HG03066 (cell line): ENCODE results near the gene SUPT3H.
"Not testable (repeated sequence)": the region's sequence is repeated elsewhere in the genome, so short reads cannot be mapped to it uniquely, and the experiment has no call there.

Source experiments
- ATAC-seq: cut with Tn5 transposase; IDR thresholded peaks from one replicate; pipeline ENCODE4 v1.9.1; 2021; ENCODE audit warnings: low read depth; ENCODE audit not compliant: unreplicated experiment

SUPT3H gene

DNA sequence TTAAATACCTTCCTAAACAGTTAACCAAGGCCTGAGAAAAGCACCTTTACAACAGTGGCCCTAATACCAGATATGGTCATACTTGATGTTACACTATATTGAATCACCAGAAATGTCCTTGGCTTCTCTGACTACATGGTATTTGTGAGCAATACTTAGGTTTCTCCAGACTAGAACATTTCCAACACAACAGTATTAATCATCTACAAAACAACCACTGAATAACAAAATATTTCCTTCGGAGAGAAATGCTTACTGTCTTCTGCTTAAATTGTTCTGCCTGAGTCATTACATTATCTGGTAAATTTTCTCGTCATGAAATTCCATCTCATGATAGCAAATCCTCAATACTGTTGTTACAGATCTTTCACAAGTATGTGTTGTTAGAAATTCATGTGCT is 302.5 kb downstream of the SUPT3H start:
- no peak for ATAC-seq

DNA sequence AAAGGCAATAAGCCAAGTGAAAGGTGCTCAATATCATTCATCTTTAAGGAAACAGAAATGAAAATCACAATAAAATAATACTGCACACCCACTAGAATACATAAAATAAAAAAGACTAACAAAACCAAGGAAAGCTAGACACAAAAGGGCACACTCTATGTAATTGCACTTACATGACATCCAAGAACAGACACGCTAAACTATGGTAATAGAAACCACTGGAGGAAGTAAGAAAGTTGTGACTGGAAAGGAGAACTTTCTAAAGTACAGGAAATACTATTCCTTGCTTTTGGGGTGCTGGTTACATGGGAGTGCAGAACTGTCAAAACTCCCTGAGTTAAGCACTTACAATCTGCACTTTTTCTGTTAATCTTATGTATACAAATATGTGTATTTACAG is 303.3 kb downstream of the SUPT3H start:
- ATAC-seq, result no peak

DNA sequence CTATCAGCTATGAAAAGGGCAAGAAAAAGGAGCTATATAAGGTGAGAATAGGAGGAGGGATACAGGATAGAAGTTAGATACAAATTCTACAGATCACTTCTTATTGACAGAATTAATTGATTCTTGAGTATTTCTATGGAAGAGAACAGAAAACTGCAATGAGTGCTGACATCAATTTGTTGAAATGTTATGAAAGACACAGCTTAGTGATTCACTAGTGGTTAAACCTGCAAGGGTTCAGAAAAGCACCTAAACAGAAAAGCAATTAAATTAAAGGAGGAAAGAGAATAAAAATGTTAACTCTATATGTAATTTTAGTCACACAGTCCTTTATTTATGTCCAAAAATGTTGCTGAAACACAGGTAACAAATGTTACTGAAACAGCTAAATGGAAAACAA is 304.0 kb downstream of the SUPT3H start:
- ATAC-seq, result no peak

DNA sequence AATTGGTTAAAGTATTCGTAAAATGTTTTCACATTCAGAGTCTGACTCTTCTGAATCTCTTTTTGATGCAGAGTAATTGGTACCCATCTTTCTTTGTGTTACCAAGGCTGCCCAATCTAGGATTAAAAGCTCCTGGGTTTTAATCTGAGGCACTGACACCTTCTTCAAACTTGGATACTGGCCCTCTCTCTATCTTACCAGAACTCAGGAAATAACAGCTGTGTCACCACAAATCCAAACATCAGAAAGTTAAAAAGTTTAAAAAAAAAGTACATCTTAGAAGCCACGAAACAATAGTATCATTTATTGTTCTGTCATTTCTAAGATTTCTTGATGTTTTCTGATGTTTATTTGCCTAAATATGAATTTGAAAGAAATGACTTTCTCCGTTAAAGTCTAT is 305.1 kb downstream of the SUPT3H start:
- ATAC-seq, result no peak

DNA sequence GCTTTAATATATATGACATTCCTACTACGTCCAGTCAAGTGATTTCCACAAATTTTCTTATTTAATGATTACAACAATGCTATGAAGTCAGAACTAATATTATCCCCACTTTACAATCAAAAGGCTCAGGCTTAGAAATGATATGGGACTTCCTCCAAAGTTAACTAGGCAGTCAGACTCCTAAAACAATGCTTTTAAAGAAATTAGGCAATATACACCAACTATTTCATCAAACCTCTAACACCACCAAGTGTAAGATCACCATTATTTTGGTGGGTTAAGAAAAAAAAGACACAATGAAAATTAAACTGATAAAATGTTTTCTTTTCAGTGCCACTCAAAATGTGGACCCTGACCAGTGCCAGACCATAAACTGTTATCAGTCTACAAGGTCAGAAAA is 305.7 kb downstream of the SUPT3H start:
- ATAC-seq, result no peak

DNA sequence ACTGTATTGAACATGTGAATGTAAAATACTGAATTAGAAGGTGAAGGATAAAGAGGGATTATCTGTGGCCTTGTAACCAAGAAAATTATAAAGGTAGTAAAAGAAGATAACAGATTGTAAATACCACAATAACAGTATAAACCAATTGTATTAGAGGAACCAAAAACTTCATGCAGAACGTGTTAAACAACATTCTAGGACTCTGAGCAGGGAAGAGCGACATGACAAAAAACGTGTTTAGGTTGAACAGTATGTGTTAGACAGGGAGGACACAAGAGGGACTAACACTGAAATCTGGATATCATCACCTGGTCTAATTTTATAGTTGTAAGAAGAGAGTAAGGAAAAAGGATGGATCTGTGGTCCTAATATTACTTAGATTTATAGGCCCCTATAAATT is 308.6 kb downstream of the SUPT3H start:
- ATAC-seq, result no peak

DNA sequence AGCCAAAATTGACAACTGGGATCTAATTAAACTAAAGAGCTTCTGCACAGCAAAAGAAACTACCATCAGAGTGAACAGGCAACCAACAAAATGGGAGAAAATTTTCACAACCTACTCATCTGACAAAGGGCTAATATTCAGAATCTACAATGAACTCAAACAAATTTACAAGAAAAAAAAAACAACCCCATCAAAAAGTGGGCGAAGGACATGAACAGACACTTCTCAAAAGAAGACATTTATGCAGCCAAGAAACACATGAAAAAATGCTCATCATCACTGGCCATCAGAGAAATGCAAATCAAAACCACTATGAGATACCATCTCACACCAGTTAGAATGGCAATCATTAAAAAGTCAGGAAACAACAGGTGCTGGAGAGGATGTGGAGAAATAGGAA is 310.3 kb downstream of the SUPT3H start:
- not testable (repeated sequence) for ATAC-seq

DNA sequence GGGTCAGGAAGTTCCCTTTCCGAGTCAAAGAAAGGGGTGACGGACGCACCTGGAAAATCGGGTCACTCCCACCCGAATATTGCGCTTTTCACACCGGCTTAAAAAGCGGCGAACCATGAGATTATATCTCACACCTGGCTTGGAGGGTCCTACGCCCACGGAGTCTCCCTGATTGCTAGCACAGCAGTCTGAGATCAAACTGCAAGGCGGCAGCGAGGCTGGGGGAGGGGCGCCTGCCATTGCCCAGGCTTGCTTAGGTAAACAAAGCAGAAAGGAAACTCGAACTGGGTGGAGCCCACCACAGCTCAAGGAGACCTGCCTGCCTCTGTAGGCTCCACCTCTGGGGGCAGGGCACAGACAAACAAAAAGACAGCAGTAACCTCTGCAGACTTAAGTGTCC is 315.1 kb downstream of the SUPT3H start:
- not testable (repeated sequence) for ATAC-seq

DNA sequence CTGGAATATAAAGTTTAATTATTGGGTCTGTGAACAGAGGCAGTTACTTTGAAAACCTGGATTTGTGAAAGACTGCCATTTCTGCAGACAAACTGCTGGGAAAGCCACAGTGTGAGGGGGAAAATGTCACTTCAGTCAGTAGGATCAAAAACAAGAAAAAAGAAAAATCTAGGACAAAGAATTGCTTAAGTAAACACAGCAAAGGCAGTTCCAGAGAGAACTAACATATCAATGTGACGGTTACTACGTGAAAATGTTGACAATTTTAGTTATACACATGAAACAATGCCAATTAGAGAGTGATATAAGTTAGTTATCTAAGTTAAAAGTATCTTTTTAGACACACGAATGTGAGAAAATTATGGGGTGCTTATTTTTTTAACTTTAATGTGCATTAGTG is 320.0 kb downstream of the SUPT3H start:
- ATAC-seq, result no peak

DNA sequence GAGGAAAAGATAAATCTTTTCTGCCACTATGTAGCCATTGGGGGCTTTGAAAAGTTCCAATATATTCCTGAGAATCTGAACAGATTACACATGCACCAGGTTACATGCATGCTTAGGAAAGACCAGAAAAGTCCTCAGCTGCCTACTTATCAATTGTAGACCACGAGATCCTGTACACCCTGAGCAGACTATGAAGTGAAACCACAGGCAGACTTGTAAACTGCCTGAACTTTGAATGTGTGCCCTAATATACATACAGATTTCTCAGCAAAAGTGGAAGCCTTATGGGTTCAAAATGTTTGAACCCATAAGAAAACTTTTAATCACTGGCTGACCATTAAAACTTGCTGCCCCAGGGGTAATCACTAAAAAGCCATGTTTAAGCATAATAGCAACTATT is 323.1 kb downstream of the SUPT3H start:
- ATAC-seq, result no peak

DNA sequence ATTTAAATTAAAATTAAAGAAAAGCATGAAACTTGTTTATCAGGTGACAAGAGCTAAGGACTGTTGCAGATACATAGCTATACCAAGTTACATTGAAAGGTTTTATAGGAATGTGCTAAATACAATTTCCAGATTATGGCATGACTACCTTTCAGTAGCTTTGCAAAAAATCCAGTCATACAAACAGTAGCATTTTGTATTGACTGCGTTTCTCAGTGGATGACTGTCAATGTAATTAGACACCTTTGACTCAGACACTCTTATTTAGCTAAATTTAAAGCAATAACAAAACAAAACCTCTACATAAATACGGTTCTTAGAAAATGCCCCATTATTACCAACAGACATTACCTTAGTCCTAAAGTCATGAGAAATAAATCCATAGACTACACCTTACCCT is 325.4 kb downstream of the SUPT3H start:
- ATAC-seq, result no peak

DNA sequence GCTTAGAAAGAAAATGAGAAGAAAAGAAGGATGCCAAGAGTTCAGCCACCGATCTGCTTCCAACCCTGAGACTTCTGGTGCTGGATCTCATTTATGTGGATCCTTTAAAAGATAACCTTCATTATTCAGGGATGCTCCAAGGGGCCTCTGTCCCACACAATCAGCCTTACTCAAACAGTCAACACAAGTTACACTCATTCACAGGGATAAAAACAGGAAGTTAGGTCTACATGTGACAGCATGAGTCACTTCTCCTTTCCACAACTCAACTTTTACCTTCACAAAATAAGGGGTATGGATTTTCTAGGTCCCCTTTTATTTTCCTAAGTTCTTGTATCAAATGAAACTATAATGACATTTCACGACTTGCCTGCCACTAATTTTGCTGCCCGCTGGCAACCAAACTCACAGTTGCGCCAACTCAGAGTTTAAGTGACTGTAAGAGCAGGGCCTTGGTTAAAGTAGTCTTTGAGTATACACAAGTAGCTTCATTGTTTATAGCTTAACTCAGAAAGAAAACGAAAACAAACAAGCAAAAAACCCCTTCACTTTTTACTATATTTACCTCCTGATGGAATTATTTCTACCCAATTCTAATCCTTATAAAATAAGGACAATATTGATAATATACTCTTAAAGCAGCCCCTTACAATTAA is 328.4 kb downstream of the SUPT3H start:
- no peak for ATAC-seq

DNA sequence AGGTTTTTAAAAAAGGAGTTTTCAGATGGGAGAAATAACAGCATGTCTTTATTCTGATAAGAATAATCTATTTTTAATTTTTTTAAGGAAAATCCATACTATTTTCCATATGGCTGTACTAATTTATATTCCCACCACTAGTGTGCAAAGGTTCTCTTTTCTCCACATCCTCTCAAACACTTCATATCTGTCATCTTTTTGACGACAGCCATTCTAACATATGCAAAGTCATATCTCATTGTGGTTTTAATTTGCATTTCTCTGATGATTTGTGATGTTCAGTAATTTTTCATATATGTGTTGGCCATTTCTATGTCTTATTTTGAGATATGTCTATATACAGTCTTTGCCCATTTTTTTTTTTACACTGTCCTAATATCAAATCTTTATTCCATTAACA is 330.2 kb downstream of the SUPT3H start:
- no peak for ATAC-seq

DNA sequence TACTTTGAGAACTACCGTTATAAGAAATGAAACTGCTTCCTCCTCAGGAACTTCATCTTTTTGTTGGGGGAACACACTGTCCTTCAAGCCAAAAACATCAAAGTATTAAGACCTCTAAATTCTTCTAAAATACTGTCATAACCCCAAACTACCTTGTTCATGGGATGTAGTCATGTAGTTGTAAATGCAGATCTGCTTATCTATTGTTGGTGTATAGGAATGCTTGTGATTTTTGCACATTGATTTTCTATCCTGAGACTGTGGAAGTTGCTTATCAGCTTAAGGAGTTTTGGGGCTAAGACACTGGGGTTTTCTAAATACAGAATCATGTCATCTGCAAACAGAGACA is 332.5 kb downstream of the SUPT3H start:
- no peak for ATAC-seq

DNA sequence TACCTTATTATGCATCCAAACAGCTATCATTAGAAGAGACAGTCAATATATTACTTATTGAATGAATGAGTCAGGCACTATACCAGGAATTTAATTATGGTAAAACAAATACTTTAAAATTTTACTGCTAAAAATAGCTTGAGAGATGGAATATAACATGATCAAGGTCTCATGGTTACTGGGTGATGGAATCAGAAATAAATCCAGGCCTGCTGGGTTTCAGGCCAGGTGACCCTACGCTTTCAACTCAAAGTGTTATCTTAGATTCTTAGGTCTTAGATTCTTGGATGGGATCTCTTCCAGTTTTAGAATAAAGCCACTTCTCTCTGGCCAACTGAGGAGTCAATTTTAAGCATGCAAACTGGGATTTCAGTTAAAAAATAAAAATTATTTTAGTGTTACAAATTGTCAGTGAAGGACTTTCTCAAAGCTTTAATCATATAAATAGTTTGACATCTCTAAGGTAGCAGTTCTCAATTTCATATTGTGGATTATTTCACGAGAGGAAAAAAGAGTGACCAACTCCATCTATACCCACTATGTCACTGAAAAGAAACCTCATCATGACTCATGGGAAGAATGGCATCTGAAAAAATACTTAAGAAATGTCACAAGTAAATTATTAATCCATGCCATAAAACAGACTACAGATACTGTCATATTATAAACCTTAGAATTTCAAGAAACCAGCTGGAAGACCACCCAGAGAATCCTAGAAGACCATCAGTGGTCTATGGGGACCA is 333.1 kb downstream of the SUPT3H start:
- no peak for ATAC-seq

DNA sequence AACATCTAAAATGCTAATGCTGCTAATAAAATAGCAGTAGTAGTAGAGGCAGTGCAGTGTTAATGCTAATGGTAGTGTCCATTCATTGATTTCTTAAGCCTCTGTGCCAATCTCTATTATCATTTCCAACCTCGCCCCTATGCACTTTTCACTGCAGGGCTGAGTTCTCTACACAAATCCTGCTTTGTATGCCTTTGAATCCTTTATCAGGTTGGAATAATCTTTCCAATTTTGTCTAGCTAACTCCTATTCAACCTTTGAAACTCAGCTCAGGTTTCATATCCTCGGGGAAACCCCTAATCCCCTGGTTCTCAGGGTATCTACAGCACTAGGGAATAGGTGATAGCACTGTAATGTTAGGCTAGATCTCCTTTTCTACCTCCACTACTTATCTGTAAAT is 333.6 kb downstream of the SUPT3H start:
- no peak for ATAC-seq

DNA sequence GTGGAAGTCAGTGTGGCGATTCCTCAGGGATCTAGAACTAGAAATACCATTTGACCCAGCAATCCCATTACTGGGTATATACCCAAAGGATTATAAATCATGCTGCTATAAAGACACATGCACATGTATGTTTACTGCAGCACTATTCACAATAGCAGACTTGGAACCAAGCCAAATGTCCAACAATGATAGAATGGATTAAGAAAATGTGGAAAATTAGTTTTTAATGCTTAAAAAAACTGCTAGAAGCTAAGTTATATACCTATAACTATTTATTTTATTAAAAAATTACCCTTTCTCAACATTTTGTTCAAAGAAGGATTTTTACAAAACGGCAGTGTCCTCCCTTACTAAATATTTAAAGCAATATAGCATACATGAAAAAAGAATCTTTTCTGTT is 335.1 kb downstream of the SUPT3H start:
- not testable (repeated sequence) for ATAC-seq

DNA sequence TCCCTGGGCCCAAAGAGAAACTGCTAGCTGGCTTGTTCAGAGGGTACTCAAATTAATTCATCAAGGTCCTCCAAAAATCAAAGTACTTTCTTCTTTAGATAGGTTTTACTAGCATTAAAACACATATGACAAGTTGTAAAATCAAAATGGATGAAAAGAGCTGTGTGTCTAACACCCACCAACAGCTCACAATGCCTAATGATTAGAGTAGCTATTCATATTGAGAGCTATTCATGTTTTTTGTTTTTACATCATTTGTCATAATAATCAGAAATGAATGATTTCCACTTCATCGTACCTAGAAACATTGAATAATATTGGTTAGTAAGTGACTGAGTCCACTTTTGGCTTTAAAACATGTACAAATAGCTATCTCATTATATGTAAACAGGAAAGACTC is 339.5 kb downstream of the SUPT3H start:
- ATAC-seq, result no peak

DNA sequence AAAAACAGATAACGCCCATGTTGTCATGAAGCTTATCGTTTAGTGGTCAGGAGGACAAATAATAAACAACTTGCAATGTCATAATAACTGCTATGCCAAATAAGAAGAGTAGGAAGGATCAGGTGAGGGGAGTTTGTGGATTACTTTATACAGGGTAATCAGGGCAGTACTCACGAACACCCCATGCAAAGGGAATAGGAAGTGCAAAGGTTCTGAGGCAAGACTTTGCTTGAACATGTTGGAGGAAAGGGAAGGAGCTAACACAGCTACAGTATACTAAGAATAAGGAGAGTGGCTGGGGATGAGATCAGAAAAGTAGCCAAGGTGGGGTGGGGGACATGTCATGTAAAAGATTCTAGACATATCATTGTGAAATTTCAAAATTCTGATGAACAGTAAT is 341.6 kb downstream of the SUPT3H start:
- ATAC-seq, result no peak

DNA sequence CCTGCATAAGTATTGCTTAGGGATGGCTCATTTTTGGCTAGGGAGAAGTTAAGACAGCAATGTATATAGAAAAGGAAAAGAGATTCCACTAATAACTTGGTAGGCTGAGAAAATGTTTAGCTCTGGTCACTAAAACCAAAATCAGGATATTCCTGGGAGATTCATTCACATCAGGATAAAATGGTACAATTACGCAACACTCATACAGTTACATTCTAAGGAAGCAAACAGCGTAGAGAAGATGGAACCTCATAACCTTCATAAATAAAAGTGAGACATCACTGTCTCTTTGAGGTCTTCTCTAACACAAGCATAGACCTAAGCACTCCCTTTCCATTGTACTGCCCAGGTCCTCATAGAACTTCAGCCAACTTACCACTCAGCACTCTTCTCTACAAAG is 345.3 kb downstream of the SUPT3H start:
- no peak for ATAC-seq

DNA sequence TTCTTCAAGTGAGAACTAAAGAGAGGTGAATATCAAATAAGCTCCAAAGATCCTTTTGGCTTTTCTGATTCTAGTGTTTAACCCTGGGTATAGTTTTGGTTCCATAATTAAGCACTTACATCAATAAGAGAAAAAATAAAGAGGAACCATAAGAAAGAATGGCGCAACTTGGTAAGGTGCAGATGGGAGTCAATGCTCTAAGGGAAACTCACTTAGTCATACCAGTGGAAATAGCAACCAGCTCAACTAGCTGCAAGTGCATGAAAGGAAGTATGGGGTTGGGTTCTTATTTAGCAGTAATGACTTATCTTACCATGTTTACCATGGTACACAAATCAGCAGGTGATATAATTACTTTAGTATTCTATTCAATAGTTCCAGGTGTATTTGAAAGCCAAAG is 346.1 kb downstream of the SUPT3H start:
- ATAC-seq, result no peak

DNA sequence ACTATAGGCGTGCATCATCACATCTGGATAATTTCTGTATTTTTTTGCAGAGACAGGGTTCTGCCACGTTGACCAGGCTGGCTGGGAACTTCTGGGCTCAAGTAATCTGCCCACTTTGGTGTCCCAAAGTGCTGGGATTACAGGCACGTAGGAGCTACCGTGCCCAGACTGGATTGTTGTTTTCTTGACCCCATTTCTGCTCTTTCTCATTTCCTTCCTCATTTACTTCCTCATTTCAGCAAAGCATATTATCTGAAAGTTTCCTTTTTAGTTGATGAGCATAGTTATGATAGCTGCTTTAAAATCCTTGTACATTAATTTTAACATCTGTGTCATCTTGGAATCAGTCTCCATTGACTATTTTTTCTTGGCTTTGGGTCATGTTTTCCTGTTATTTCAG is 350.6 kb downstream of the SUPT3H start:
- no peak for ATAC-seq
